Upper lobe of left lung (tissue), 4 donors: ENCODE measurements around the gene IL13RA1.

Source experiments
- CTCF ChIP-seq, 6 experiments: fragments of 450-650 bp in 4 of 6; fragments of 200-600 bp in 2 of 6; sonication (generic) in 2 of 6; IDR thresholded peaks; one replicate each; pipeline ENCODE4 v1.5.1; 2016 to 2019; ENCODE audit warnings: antibody characterized with exemption in 6 of 6
- POLR2A ChIP-seq, 4 donors: fragments of 450-650 bp; IDR thresholded peaks; one replicate each; pipeline ENCODE4 v1.5.1; 2016 to 2017; ENCODE audit warnings: antibody characterized with exemption in 4 of 4, mild to moderate bottlenecking in 2 of 4
- POLR2AphosphoS5 ChIP-seq, 2 donors: sonication (generic); formaldehyde crosslinking; IDR thresholded peaks; one replicate each; pipeline ENCODE4 v1.5.1; 2017; ENCODE audit warnings: antibody characterized with exemption in 2 of 2

- TF ChIP-seq POLR2A (IDR thresholded peaks at IDR 0.05) (no peak), CTCF (IDR thresholded peaks at IDR 0.05) (no peak), POLR2AphosphoS5 (IDR thresholded peaks at IDR 0.05) (no peak)
These were observed 96.8 kb downstream of the IL13RA1 start for GRCh38 chrX:118824173-118824730.
